GM23338 (cell line): Measurements from ENCODE around the gene CITED4. TPM values are rescaled to one million over a fixed set of nuclear protein-coding genes. Genes with fewer than 3 reads are reported as not detected.

Experiments
- CREB1 ChIP-seq: fragments of 250-450 bp; sonication (Bioruptor Pico); IDR thresholded peaks from 2 replicates; pipeline ENCODE4 v1.5.0; 2020; ENCODE audit warnings: low read depth, mild to moderate bottlenecking, moderate library complexity
- EZH2 ChIP-seq: fragments of 200-600 bp; sonication (generic); IDR thresholded peaks from one replicate; pipeline ENCODE4 v1.8.0; 2017; ENCODE audit warnings: antibody characterized with exemption, mild to moderate bottlenecking, low read depth; ENCODE audit not compliant: unreplicated experiment
- EZH2phosphoT487 ChIP-seq: fragments of 200-600 bp; sonication (generic); IDR thresholded peaks from one replicate; pipeline ENCODE4 v1.8.1; 2018; ENCODE audit warnings: antibody characterized with exemption; ENCODE audit not compliant: unreplicated experiment
- JUNB ChIP-seq: IDR thresholded peaks from one replicate; pipeline ENCODE4 v1.6.1; 2016; ENCODE audit warnings: antibody characterized with exemption; ENCODE audit not compliant: unreplicated experiment
- NANOG ChIP-seq: IDR thresholded peaks from 2 replicates; pipeline ENCODE4 v1.6.1; 2016; ENCODE audit warnings: antibody characterized with exemption, borderline replicate concordance
- POLR2AphosphoS5 ChIP-seq: IDR thresholded peaks from 2 replicates; pipeline ENCODE4 v1.6.1; 2016; ENCODE audit warnings: antibody characterized with exemption, low read depth
- STAT1 ChIP-seq: IDR thresholded peaks from one replicate; pipeline ENCODE4 v1.6.1; 2016; ENCODE audit warnings: antibody characterized with exemption; ENCODE audit not compliant: unreplicated experiment
- ZNF114 ChIP-seq: fragments of 250-450 bp; sonication (Bioruptor Pico); IDR thresholded peaks from 2 replicates; pipeline ENCODE4 v1.5.0; 2020; ENCODE audit warnings: mild to moderate bottlenecking, moderate library complexity
- ZNF331 ChIP-seq: fragments of 250-450 bp; sonication (Bioruptor Pico); IDR thresholded peaks from 2 replicates; pipeline ENCODE4 v1.5.0; 2020; ENCODE audit warnings: low read depth, mild to moderate bottlenecking, moderate library complexity
- polyA plus RNA-seq: library from polyadenylated mRNA; unstranded; fragments of >200 nt; fragmentation: Nextera tagmentation; extraction: Ambion mirVana; gene quantifications from 2 replicates; pipeline ENCODE4 v1.2.1, GENCODE V29; 2016
- total RNA-seq: library from RNA; depleted of rRNA; stranded (reverse); fragments of >200 nt; shearing (Covaris generic); gene quantifications from 2 replicates; pipeline ENCODE4 v1.2.3, GENCODE V29; 2014
- TF ChIP-seq, protein P1 (sequence below): fragments of 250-450 bp; sonication (Bioruptor Pico); IDR thresholded peaks from 2 replicates; pipeline ENCODE4 v1.5.0; 2020; ENCODE audit warnings: mild to moderate bottlenecking, moderate library complexity
- TF ChIP-seq, protein P2 (sequence below): IDR thresholded peaks from 2 replicates; pipeline ENCODE4 v1.6.1; 2016; ENCODE audit warnings: antibody characterized with exemption

CITED4 gene
- total and polyA plus RNA-seq, 2 experiments from 2014 or later: 2.9 to 18.7 TPM

DNA sequence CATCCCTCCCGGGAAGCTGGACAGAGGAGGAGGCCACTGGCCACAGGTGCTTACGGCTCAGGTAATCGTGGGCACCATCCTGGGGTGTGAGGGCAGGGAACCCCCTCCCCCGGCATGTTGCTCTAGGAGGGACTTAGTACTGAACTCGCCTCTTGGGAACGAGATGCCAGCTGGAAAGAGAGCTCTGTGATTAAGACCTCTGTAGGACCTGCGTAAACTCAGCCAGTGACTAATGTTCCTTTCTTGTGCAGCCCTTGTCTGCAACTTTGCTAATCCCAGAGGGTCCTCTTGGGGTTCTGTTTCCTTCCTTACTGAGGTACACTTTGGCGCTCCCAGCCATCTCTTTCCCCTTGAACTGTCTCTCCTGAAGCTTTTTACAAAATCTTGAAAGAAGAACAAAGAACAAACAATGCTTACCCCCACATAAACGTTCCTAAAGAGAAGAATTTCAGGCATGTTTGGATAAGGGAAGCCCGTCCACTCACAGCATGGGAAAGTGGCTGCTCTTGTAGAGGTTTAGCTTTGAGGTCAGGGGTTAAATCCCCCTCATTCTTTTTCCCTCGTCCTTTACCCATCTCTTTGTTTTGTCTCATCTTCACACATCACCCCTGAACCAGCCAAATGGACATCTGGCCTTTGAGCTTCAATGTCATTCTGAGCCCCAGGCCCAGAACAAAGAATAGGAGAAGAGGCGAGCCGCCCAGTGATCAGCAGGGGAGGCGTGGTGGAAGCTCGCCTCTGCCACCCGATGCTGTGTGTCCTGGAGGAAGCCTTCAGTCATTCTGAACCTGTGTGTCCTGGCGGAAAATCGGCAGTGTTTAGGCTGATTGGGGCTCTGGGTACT, 37.4 kb downstream of the CITED4 start (continued):
- TF ChIP-seq, protein P1, sequence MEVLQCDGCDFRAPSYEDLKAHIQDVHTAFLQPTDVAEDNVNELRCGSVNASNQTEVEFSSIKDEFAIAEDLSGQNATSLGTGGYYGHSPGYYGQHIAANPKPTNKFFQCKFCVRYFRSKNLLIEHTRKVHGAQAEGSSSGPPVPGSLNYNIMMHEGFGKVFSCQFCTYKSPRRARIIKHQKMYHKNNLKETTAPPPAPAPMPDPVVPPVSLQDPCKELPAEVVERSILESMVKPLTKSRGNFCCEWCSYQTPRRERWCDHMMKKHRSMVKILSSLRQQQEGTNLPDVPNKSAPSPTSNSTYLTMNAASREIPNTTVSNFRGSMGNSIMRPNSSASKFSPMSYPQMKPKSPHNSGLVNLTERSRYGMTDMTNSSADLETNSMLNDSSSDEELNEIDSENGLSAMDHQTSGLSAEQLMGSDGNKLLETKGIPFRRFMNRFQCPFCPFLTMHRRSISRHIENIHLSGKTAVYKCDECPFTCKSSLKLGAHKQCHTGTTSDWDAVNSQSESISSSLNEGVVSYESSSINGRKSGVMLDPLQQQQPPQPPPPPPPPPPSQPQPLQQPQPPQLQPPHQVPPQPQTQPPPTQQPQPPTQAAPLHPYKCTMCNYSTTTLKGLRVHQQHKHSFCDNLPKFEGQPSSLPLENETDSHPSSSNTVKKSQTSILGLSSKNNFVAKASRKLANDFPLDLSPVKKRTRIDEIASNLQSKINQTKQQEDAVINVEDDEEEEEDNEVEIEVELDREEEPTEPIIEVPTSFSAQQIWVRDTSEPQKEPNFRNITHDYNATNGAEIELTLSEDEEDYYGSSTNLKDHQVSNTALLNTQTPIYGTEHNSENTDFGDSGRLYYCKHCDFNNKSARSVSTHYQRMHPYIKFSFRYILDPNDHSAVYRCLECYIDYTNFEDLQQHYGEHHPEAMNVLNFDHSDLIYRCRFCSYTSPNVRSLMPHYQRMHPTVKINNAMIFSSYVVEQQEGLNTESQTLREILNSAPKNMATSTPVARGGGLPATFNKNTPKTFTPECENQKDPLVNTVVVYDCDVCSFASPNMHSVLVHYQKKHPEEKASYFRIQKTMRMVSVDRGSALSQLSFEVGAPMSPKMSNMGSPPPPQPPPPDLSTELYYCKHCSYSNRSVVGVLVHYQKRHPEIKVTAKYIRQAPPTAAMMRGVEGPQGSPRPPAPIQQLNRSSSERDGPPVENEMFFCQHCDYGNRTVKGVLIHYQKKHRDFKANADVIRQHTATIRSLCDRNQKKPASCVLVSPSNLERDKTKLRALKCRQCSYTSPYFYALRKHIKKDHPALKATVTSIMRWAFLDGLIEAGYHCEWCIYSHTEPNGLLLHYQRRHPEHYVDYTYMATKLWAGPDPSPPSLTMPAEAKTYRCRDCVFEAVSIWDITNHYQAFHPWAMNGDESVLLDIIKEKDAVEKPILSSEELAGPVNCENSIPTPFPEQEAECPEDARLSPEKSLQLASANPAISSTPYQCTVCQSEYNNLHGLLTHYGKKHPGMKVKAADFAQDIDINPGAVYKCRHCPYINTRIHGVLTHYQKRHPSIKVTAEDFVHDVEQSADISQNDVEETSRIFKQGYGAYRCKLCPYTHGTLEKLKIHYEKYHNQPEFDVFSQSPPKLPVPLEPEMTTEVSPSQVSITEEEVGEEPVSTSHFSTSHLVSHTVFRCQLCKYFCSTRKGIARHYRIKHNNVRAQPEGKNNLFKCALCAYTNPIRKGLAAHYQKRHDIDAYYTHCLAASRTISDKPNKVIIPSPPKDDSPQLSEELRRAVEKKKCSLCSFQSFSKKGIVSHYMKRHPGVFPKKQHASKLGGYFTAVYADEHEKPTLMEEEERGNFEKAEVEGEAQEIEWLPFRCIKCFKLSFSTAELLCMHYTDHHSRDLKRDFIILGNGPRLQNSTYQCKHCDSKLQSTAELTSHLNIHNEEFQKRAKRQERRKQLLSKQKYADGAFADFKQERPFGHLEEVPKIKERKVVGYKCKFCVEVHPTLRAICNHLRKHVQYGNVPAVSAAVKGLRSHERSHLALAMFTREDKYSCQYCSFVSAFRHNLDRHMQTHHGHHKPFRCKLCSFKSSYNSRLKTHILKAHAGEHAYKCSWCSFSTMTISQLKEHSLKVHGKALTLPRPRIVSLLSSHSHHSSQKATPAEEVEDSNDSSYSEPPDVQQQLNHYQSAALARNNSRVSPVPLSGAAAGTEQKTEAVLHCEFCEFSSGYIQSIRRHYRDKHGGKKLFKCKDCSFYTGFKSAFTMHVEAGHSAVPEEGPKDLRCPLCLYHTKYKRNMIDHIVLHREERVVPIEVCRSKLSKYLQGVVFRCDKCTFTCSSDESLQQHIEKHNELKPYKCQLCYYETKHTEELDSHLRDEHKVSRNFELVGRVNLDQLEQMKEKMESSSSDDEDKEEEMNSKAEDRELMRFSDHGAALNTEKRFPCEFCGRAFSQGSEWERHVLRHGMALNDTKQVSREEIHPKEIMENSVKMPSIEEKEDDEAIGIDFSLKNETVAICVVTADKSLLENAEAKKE (CRISPR knock-in tag): no peak
- TF ChIP-seq JUNB (no peak), NANOG (no peak), ZNF331 (CRISPR knock-in tag) (no peak), EZH2 (no peak), POLR2AphosphoS5 (no peak), EZH2phosphoT487 (no peak), CREB1 (no peak), ZNF114 (CRISPR knock-in tag) (no peak), STAT1 (no peak)
- TF ChIP-seq, protein P2, sequence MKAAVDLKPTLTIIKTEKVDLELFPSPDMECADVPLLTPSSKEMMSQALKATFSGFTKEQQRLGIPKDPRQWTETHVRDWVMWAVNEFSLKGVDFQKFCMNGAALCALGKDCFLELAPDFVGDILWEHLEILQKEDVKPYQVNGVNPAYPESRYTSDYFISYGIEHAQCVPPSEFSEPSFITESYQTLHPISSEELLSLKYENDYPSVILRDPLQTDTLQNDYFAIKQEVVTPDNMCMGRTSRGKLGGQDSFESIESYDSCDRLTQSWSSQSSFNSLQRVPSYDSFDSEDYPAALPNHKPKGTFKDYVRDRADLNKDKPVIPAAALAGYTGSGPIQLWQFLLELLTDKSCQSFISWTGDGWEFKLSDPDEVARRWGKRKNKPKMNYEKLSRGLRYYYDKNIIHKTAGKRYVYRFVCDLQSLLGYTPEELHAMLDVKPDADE: no peak
